ENCODE measurements around the gene CRABP2.

GRCh38 chr1:156750711-156751450 lies 45.5 kb upstream of the CRABP2 start:
- TF ChIP-seq EZH2 (IDR thresholded peaks at IDR 0.05; ENCODE audit: insufficient read depth, poor library complexity, severe bottlenecking) (no peak), EZH2phosphoT487 (IDR thresholded peaks at IDR 0.05; ENCODE audit: insufficient read depth, low read depth) (no peak)

Data from GM23248 (cell line).